Spleen (tissue), 11 donors: ENCODE data around the gene ADH5. TPM values are rescaled to one million over a fixed set of nuclear protein-coding genes. Genes with fewer than 3 reads are reported as not detected.
"Not testable (repeated sequence)": the region's sequence is repeated elsewhere in the genome, so short reads cannot be mapped to it uniquely, and the experiment has no call there.

Experiments used
- DNase-seq: peaks from one replicate; pipeline ENCODE4 v3.0.0-alpha.2; 2020
- H3K27ac ChIP-seq, 8 donors: fragments of 200-600 bp; sonication (generic) in 7 of 8; 1 replicate in 4 of 8; 2 replicates in 4 of 8; pipeline versions ENCODE4 v1.5.0 to v1.8.0; 2016 to 2021; ENCODE audit warnings: inconsistent platforms in 4 of 8, mild to moderate bottlenecking in 4 of 8, moderate library complexity in 1 of 8
- H3K27me3 ChIP-seq, 7 donors: fragments of 200-600 bp; sonication (generic) in 6 of 7; replicated peaks in 1 of 7; 1 replicate in 4 of 7; 2 replicates in 3 of 7; pipeline versions ENCODE4 v1.5.0 to v1.8.0; 2016 to 2021; ENCODE audit warnings: inconsistent platforms in 3 of 7, mild to moderate bottlenecking in 1 of 7
- H3K36me3 ChIP-seq, 6 donors: fragments of 200-600 bp; sonication (generic) in 5 of 6; 1 replicate in 4 of 6; 2 replicates in 2 of 6; pipeline versions ENCODE4 v1.5.0 to v1.8.0; 2016 to 2021; ENCODE audit warnings: inconsistent platforms in 2 of 6
- H3K4me1 ChIP-seq, 6 donors: fragments of 200-600 bp; sonication (generic) in 5 of 6; 1 replicate in 3 of 6; 2 replicates in 3 of 6; pipeline versions ENCODE4 v1.5.0 to v1.8.0; 2016 to 2021; ENCODE audit warnings: inconsistent platforms in 3 of 6
- H3K4me3 ChIP-seq, 8 donors: fragments of 200-600 bp; sonication (generic) in 7 of 8; 1 replicate in 4 of 8; 2 replicates in 4 of 8; pipeline versions ENCODE4 v1.5.0 to v1.8.0; 2016 to 2021; ENCODE audit warnings: inconsistent platforms in 4 of 8, mild to moderate bottlenecking in 4 of 8, moderate library complexity in 2 of 8
- H3K9me3 ChIP-seq, 8 donors: fragments of 200-600 bp; sonication (generic) in 7 of 8; 1 replicate in 4 of 8; 2 replicates in 4 of 8; pipeline versions ENCODE4 v1.5.0 to v1.8.0; 2016 to 2021; ENCODE audit warnings: inconsistent platforms in 4 of 8
- CTCF ChIP-seq, 11 experiments: fragments of 200-600 bp in 7 of 11; fragments of 450-650 bp in 4 of 11; sonication (generic) in 4 of 11; IDR thresholded peaks in 8 of 11; conservative IDR thresholded peaks in 3 of 11; 1 replicate in 7 of 11; 2 replicates in 4 of 11; pipeline versions ENCODE4 v1.4.0 to v1.8.0; 2016 to 2021; ENCODE audit warnings: antibody characterized with exemption in 11 of 11, inconsistent platforms in 4 of 11, mild to moderate bottlenecking in 1 of 11
- POLR2A ChIP-seq, 3 donors: fragments of 450-650 bp; IDR thresholded peaks; one replicate each; pipeline ENCODE4 v1.5.1; 2017; ENCODE audit warnings: antibody characterized with exemption in 3 of 3, mild to moderate bottlenecking in 1 of 3
- POLR2AphosphoS5 ChIP-seq, 3 donors: sonication (generic); formaldehyde crosslinking; IDR thresholded peaks; one replicate each; pipeline ENCODE4 v1.5.1; 2017; ENCODE audit warnings: antibody characterized with exemption in 3 of 3
- WGBS, 5 donors: extraction: QIAGEN DNeasy Blood & Tissue Kit in 3 of 5; methylation state at CpG; one replicate each; pipeline versions ENCODE4 v1.1.5 to v1.1.7; 2013 to 2018; 5-methylcytosine and 5-hydroxymethylcytosine counted together
- intact Hi-C: fragments of 100-400 bp; cut with DNase I; formaldehyde crosslinking; loops from one replicate; pipeline ENCODE4 v1.15.0; 2023; ENCODE audit warnings: low total_unique reads
- polyA plus RNA-seq, 3 donors: library from polyadenylated mRNA; stranded (reverse); fragments of 200-250 nt; gene quantifications; one replicate each; pipeline ENCODE4 v1.2.1, GENCODE V29; 2013
- total RNA-seq, 7 donors: library from RNA; depleted of rRNA in 3 of 7; stranded (reverse); fragments of >200 nt in 3 of 7; fragmentation: NEBNext Ultra II Directional in 4 of 7; extraction: Animal tissue kit (Norgen Biotek cat#: 25700) in 4 of 7; gene quantifications; one replicate each; pipeline versions ENCODE4 v1.1.0 to v1.2.1, GENCODE V29; 2016 to 2021
- donor health status: healthy with polysubstance abuse.
- donor health status: DM: no; HTN: no; CAD: no; lungs with moderate emphysema.
- donor health status: DM: no; HTN: no; CAD: no.
- donor health status: Bipolar disorder and iron deficiency.
- donor health status: healthy.
- donor health status: DM: no; HTN: no; CAD: no.
- donor health status: DM: yes; HTN: yes; CAD: no.

Gene ADH5
- total and polyA plus RNA-seq, 10 donors: 54.2 to 93.1 (median 74.4) TPM

GRCh38 chr4:99117876-99118693 lies 29.5 kb upstream of the ADH5 start:
- intact Hi-C loops: loop anchor here (5.0 kb wide), 1 partner anchor 289 kb away; no protein-coding TSS in a partner anchor
- Histone ChIP-seq H3K9me3 (peaks cover 0 to 3% (median 0%) of the 10 kb centered on the region in 8 donors), H3K4me3 (no peak overlapping the region), H3K27me3 (no peaks in the 10 kb centered on the region), H3K4me1 (peaks cover 0 to 6% (median 1%) of the 10 kb centered on the region in 6 donors), H3K36me3 (no peaks in the 10 kb centered on the region), H3K27ac (no peak overlapping the region)
- WGBS, 5 donors: 42 to 67% (median 46%) methylated on average over 8 to 9 of the region's 9 CpGs
- TF ChIP-seq CTCF (IDR thresholded peaks at IDR 0.05 in 8 of 11, conservative IDR thresholded peaks at IDR 0.05 in 3 of 11): peak in 3 of 11 experiments; percentile 17 to 41 (median 35)
- no peak for TF ChIP-seq POLR2A (IDR thresholded peaks at IDR 0.05)
- no peak for DNase-seq

GRCh38 chr4:99117122-99117841 lies 28.7 kb upstream of the ADH5 start:
- not testable (repeated sequence) for DNase-seq, H3K27me3 ChIP-seq, H3K27ac ChIP-seq, H3K36me3 ChIP-seq, H3K9me3 ChIP-seq, H3K4me1 ChIP-seq, H3K4me3 ChIP-seq
- intact Hi-C loops: loop anchor here (5.0 kb wide), 1 partner anchor 290 kb away; no protein-coding TSS in a partner anchor
- WGBS, 5 donors: 86 to 96% (median 92%) methylated on average over 25 to 29 of the region's 29 CpGs

- H3K36me3 ChIP-seq, H3K27me3 ChIP-seq, DNase-seq, H3K4me1 ChIP-seq, H3K4me3 ChIP-seq, H3K9me3 ChIP-seq, intact Hi-C loops, H3K27ac ChIP-seq: not testable (repeated sequence)
- 87 to 94% (median 90%) methylated on average over 12 of the region's 12 CpGs for WGBS, 5 donors
These were observed 20.7 kb upstream of the ADH5 start for GRCh38 chr4:99109286-99109685.

- Histone ChIP-seq H3K36me3 (no peaks in the 10 kb centered on the region), H3K27me3 (no peaks in the 10 kb centered on the region), H3K27ac (no peak overlapping the region), H3K4me1 (peaks cover 0 to 8% (median 2%) of the 10 kb centered on the region in 6 donors), H3K4me3 (no peak overlapping the region), H3K9me3 (no peaks in the 10 kb centered on the region)
- DNase-seq: no peak
- intact Hi-C loops: no loop called here
- no peak for TF ChIP-seq POLR2A (IDR thresholded peaks at IDR 0.05)
- TF ChIP-seq POLR2AphosphoS5 (IDR thresholded peaks at IDR 0.05): no peak
- TF ChIP-seq CTCF (IDR thresholded peaks at IDR 0.05 in 8 of 11, conservative IDR thresholded peaks at IDR 0.05 in 3 of 11): no peak
- WGBS, 5 donors: 55 to 76% (median 65%) methylated on average over 1 of the region's 1 CpG
These were observed 15.6 kb upstream of the ADH5 start for GRCh38 chr4:99104153-99104552.

GRCh38 chr4:99103166-99103565 lies 14.6 kb upstream of the ADH5 start:
- DNase-seq: no peak
- H3K4me3 ChIP-seq: no peak overlapping the region
- TF ChIP-seq POLR2AphosphoS5 (IDR thresholded peaks at IDR 0.05) (no peak), CTCF (IDR thresholded peaks at IDR 0.05 in 8 of 11, conservative IDR thresholded peaks at IDR 0.05 in 3 of 11) (no peak), POLR2A (IDR thresholded peaks at IDR 0.05) (no peak)
- no peaks in the 10 kb centered on the region for H3K27me3 ChIP-seq
- H3K9me3 ChIP-seq: no peaks in the 10 kb centered on the region
- intact Hi-C loops: no loop called here
- no peaks in the 10 kb centered on the region for H3K36me3 ChIP-seq
- peak overlapping the region in 2 of 8 donors; percentile 37 to 43 for H3K27ac ChIP-seq
- H3K4me1 ChIP-seq: peaks cover 0 to 8% (median 2%) of the 10 kb centered on the region in 6 donors
